Fibroblast of lung (primary cell): ENCODE measurements around the gene GRIK2. TPM values are rescaled to one million over a fixed set of nuclear protein-coding genes. Genes with fewer than 3 reads are reported as not detected.
A peak's percentile ranks its signal among the peaks of the same experiment; 100 is the strongest.
"Not testable (repeated sequence)": the region's sequence is repeated elsewhere in the genome, so short reads cannot be mapped to it uniquely, and the experiment has no call there.

ENCODE experiments used
- DNase-seq, 2 donors: peaks; one replicate each; pipeline versions ENCODE4 v3.0.0 to v3.0.0-alpha.2; 2010; ENCODE audit warnings: low read depth in 2 of 2
- H2AFZ ChIP-seq: 2 replicates; pipeline ENCODE4 v1.5.1; 2012; ENCODE audit warnings: low read length, control low read depth, inconsistent platforms
- H3K27ac ChIP-seq: 2 replicates; pipeline ENCODE4 v1.5.1; 2011; ENCODE audit warnings: low read length, control low read depth; ENCODE audit not compliant: insufficient read depth
- H3K27me3 ChIP-seq: 2 replicates; pipeline ENCODE4 v1.5.1; 2011; ENCODE audit warnings: mild to moderate bottlenecking, low read length; ENCODE audit not compliant: control insufficient read depth, insufficient read depth
- H3K36me3 ChIP-seq: 2 replicates; pipeline ENCODE4 v1.5.1; 2011; ENCODE audit warnings: low read length; ENCODE audit not compliant: control insufficient read depth, insufficient read depth
- H3K4me1 ChIP-seq: 2 replicates; pipeline ENCODE4 v1.5.1; 2011; ENCODE audit warnings: low read length; ENCODE audit not compliant: control insufficient read depth, insufficient read depth; ENCODE audit errors: extremely low read depth
- H3K4me2 ChIP-seq: 2 replicates; pipeline ENCODE4 v1.5.1; 2011; ENCODE audit warnings: low read length, control low read depth; ENCODE audit not compliant: insufficient read depth; ENCODE audit errors: extremely low read depth
- H3K4me3 ChIP-seq, 4 experiments: fragments of 200-600 bp in 1 of 4; sonication (generic) in 1 of 4; replicated peaks in 1 of 4; 2 replicates each; pipeline ENCODE4 v1.5.1; 2011 to 2016; ENCODE audit warnings: low read length in 4 of 4, low read depth in 3 of 4, mild to moderate bottlenecking in 3 of 4, control low read depth in 2 of 4, inconsistent platforms in 1 of 4, mixed read lengths in 1 of 4; ENCODE audit not compliant: insufficient read depth in 1 of 4; ENCODE audit errors: control extremely low read depth in 1 of 4
- H3K79me2 ChIP-seq: 2 replicates; pipeline ENCODE4 v1.5.1; 2012; ENCODE audit warnings: mild to moderate bottlenecking, low read length, inconsistent platforms; ENCODE audit not compliant: control insufficient read depth, insufficient read depth
- H3K9ac ChIP-seq: 2 replicates; pipeline ENCODE4 v1.5.1; 2011; ENCODE audit warnings: mild to moderate bottlenecking, low read length, control low read depth; ENCODE audit not compliant: insufficient read depth
- H3K9me3 ChIP-seq: 2 replicates; pipeline ENCODE4 v1.5.1; 2012; ENCODE audit warnings: low read depth, low read length; ENCODE audit not compliant: control insufficient read depth, insufficient read depth
- H4K20me1 ChIP-seq: 2 replicates; pipeline ENCODE4 v1.5.1; 2011; ENCODE audit warnings: low read length; ENCODE audit not compliant: control insufficient read depth, insufficient read depth; ENCODE audit errors: extremely low read depth
- EZH2 ChIP-seq: IDR thresholded peaks from 2 replicates; pipeline ENCODE4 v1.5.1; 2012; ENCODE audit warnings: low read length, control low read depth, mild to moderate bottlenecking; ENCODE audit errors: missing control alignments
- polyA minus RNA-seq: library from RNA; depleted of rRNA, polyadenylated mRNA; stranded (reverse); fragments of >200 nt; gene quantifications from 2 replicates; pipeline ENCODE4 v1.2.3, GENCODE V29; 2011; ENCODE audit warnings: low replicate concordance
- polyA plus RNA-seq, 2 donors: library from polyadenylated mRNA; depleted of rRNA in 1 of 2; stranded (reverse) in 1 of 2; unstranded in 1 of 2; fragments of >200 nt; gene quantifications; 2 replicates each; pipeline ENCODE4 v1.2.1, GENCODE V29; 2011 to 2012; ENCODE audit warnings: missing spikeins in 1 of 2
- total RNA-seq: library from RNA; depleted of rRNA; stranded (reverse); fragments of >200 nt; gene quantifications from 2 replicates; pipeline ENCODE4 v1.2.1, GENCODE V29; 2014
- TF ChIP-seq, protein P1 (sequence below), 2 donors: IDR thresholded peaks in 1 of 2; conservative IDR thresholded peaks in 1 of 2; 1 replicate in 1 of 2; 2 replicates in 1 of 2; pipeline ENCODE4 v1.5.1; 2011 to 2012; ENCODE audit warnings: low read length in 2 of 2, control low read depth in 1 of 2, inconsistent platforms in 1 of 2, low read depth in 1 of 2, mild to moderate bottlenecking in 1 of 2

GRIK2 gene
- total RNA-seq (under 0.01 and 0.33 TPM in 2 replicates), polyA plus RNA-seq (0.12 and 0.40 TPM in 2 replicates), polyA minus RNA-seq (1.2 TPM in 1 of 2 replicates, not detected in the other)
- polyA plus RNA-seq (2012): 0.18 and 0.47 TPM in 2 replicates

DNA sequence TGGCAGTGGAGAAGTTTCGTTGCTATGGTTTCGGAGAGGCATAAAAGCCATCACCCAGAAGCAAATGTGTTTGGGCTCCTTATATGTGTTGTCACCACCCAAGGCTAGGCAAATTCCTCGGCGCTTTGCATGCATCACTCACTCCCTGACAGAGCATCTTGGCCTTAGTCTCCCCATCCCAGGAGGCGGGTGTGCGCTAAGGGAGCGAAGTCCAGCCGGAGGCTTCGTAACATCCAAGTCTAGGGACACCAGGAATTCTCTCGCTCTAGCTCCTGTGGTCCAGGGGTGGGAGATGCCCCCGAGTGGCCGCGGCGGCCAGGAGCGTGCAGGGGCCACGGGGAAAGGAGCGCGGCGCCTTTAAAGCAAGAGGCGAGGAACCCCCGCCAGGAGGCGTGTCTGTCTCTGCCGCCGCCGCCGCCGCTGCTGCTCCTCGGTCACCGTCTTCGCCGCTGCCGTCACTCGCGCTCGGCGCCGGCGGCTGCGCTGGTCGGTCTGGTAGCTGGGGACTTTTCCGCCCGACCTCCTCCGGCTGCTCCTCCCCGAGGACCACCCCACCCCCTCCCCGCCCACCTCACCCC is at the start of gene GRIK2:
TSS of gene GRIK2 (plus strand) at position 458 of the 578 bp plus-strand sequence.
- DNase-seq: peak in 1 of 2 donors; percentile 24
- Histone ChIP-seq H3K27me3 (peaks cover 2% of the 10 kb centered on the region), H3K79me2 (no peaks in the 10 kb centered on the region), H3K4me3 (peak within 1 kb of the TSS in 2 of 4 experiments; percentile 38 to 50), H2AFZ (no peak within 1 kb of the TSS), H3K4me1 (no peaks in the 10 kb centered on the region), H3K9me3 (no peaks in the 10 kb centered on the region), H4K20me1 (no peaks in the 10 kb centered on the region), H3K27ac (no peak within 1 kb of the TSS), H3K36me3 (no peaks in the 10 kb centered on the region), H3K4me2 (peak within 1 kb of the TSS; percentile 69), H3K9ac (no peak within 1 kb of the TSS)
- TF ChIP-seq, protein P1, sequence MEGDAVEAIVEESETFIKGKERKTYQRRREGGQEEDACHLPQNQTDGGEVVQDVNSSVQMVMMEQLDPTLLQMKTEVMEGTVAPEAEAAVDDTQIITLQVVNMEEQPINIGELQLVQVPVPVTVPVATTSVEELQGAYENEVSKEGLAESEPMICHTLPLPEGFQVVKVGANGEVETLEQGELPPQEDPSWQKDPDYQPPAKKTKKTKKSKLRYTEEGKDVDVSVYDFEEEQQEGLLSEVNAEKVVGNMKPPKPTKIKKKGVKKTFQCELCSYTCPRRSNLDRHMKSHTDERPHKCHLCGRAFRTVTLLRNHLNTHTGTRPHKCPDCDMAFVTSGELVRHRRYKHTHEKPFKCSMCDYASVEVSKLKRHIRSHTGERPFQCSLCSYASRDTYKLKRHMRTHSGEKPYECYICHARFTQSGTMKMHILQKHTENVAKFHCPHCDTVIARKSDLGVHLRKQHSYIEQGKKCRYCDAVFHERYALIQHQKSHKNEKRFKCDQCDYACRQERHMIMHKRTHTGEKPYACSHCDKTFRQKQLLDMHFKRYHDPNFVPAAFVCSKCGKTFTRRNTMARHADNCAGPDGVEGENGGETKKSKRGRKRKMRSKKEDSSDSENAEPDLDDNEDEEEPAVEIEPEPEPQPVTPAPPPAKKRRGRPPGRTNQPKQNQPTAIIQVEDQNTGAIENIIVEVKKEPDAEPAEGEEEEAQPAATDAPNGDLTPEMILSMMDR (conservative IDR thresholded peaks at IDR 0.05 in 1 of 2, IDR thresholded peaks at IDR 0.05 in 1 of 2; ENCODE audit: low read depth in 1 of 2, low read length in 2 of 2): peak in 1 of 2 donors; percentile 23
- no peak for TF ChIP-seq EZH2

DNA sequence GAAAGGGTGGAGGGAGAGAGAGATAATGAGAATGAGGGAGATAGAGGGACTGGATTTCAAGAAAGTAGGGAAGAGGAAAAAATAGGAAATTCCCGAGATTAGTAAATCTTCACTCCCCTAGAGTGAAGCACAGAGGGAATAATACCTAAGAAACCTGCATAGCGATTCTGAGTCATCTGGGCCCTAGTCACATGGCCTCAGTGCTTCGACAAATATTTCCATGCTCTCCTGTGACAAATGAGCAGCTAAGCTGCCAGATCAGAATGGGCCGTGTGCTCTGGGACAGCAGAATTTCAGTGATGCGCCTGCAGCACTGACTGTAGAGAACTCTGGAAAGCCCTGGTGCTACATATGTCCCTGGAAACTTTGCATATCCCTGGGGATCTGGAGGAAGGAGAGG is 48.6 kb upstream of the GRIK2 start:
- Histone ChIP-seq H2AFZ (no peak overlapping the region), H3K27me3 (no peaks in the 10 kb centered on the region), H3K9ac (no peak overlapping the region), H3K4me2 (no peak overlapping the region), H4K20me1 (no peaks in the 10 kb centered on the region), H3K79me2 (no peaks in the 10 kb centered on the region), H3K4me3 (no peak overlapping the region), H3K27ac (no peak overlapping the region), H3K9me3 (no peaks in the 10 kb centered on the region), H3K36me3 (no peaks in the 10 kb centered on the region), H3K4me1 (no peaks in the 10 kb centered on the region)
- TF ChIP-seq, protein P1 (conservative IDR thresholded peaks at IDR 0.05 in 1 of 2, IDR thresholded peaks at IDR 0.05 in 1 of 2; ENCODE audit: low read depth in 1 of 2, low read length in 2 of 2): no peak
- TF ChIP-seq EZH2: no peak
- DNase-seq: no peak

DNA sequence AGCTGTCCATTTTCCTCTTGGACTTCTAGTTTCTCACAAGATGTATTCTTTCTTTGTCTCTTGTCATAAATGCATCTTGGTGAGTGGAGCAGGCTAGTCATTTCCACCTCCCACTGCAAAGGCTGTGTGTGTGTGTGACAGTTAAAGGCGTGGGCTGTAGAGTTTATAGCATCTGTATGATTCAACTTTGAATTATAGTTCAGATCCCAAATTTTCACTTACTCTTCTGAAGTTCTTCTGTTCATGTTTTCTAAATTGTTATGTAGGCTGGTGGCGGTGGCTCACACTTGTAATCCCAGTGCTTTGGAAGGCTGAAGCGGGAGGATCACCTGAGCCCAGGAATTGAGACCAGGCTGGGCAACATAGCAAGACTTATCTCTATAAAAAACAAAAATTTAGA is 44.7 kb upstream of the GRIK2 start:
- no peaks in the 10 kb centered on the region for H4K20me1 ChIP-seq
- H2AFZ ChIP-seq: no peak overlapping the region
- no peaks in the 10 kb centered on the region for H3K4me1 ChIP-seq
- no peak overlapping the region for H3K4me2 ChIP-seq
- no peak overlapping the region for H3K4me3 ChIP-seq
- no peak overlapping the region for H3K27ac ChIP-seq
- TF ChIP-seq EZH2: no peak
- TF ChIP-seq, protein P1 (conservative IDR thresholded peaks at IDR 0.05 in 1 of 2, IDR thresholded peaks at IDR 0.05 in 1 of 2; ENCODE audit: low read depth in 1 of 2, low read length in 2 of 2): no peak
- H3K79me2 ChIP-seq: no peaks in the 10 kb centered on the region
- no peaks in the 10 kb centered on the region for H3K9me3 ChIP-seq
- no peak for DNase-seq
- no peaks in the 10 kb centered on the region for H3K36me3 ChIP-seq
- no peak overlapping the region for H3K9ac ChIP-seq
- H3K27me3 ChIP-seq: no peaks in the 10 kb centered on the region

DNA sequence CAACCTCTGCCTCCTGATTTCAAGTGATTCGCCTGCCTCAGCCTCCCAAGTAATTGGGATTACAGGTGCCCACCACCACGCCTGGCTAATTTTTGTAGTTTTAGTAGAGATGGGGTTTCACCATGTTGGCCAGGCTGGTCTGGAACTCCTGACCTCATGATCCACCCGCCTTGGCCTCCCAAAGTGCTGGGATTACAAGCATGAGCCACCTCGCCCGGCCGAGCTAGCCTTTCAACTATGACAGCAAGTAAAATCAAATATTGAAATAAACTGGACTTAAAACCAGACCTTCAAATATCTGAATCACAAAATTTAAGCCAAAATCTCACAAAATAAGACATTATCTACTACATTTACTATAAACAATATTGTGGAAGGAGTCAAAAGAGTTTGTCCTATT is 42.9 kb upstream of the GRIK2 start:
- H3K27me3 ChIP-seq, H3K4me2 ChIP-seq, H2AFZ ChIP-seq, DNase-seq, H3K79me2 ChIP-seq, H3K4me1 ChIP-seq, H3K36me3 ChIP-seq, H3K9ac ChIP-seq, H4K20me1 ChIP-seq, H3K27ac ChIP-seq, H3K9me3 ChIP-seq, H3K4me3 ChIP-seq: not testable (repeated sequence)
